SU-DHL-6 (cell line): Measurements from ENCODE around the gene HAAO.

Source experiments
- H2AFZ ChIP-seq: fragments of 200-600 bp; sonication (generic); 2 replicates; pipeline ENCODE4 v1.6.1; 2014; ENCODE audit warnings: low read depth, mild to moderate bottlenecking, moderate library complexity, mixed read lengths, antibody characterized with exemption, low read length; ENCODE audit not compliant: severe bottlenecking
- H3F3A ChIP-seq: fragments of 200-600 bp; shearing (Covaris generic); 2 replicates; pipeline ENCODE4 v1.6.0; 2016; ENCODE audit warnings: antibody characterized with exemption, mild to moderate bottlenecking; ENCODE audit not compliant: insufficient read depth
- H3K27ac ChIP-seq: fragments of 200-600 bp; sonication (generic); 2 replicates; pipeline ENCODE4 v1.5.1; 2016; ENCODE audit warnings: low read depth, mild to moderate bottlenecking, low read length, moderate library complexity, mixed read lengths
- H3K27me3 ChIP-seq: fragments of 200-600 bp; sonication (generic), shearing (Covaris generic); 2 replicates; pipeline ENCODE4 v1.6.0; 2014; ENCODE audit warnings: mild to moderate bottlenecking, low read length
- H3K36me3 ChIP-seq: fragments of 200-600 bp; sonication (generic); 2 replicates; pipeline ENCODE4 v1.6.1; 2014; ENCODE audit warnings: mild to moderate bottlenecking, low read length, mixed read lengths
- H3K4me2 ChIP-seq: fragments of 300-600, 200-600 bp; shearing (Covaris generic), sonication (generic); 2 replicates; pipeline ENCODE4 v1.6.0; 2014; ENCODE audit warnings: low read length, low read depth, mild to moderate bottlenecking; ENCODE audit not compliant: poor library complexity, severe bottlenecking
- H3K4me3 ChIP-seq: fragments of 200-600 bp; sonication (generic); 2 replicates; pipeline ENCODE4 v1.5.1; 2014; ENCODE audit warnings: antibody characterized with exemption, low read length, mild to moderate bottlenecking, mixed read lengths; ENCODE audit not compliant: insufficient read depth, poor library complexity, severe bottlenecking
- H3K79me2 ChIP-seq: fragments of 200-600 bp; sonication (generic); 2 replicates; pipeline ENCODE4 v1.6.1; 2014; ENCODE audit warnings: mild to moderate bottlenecking, low read length, moderate library complexity; ENCODE audit not compliant: insufficient read depth
- H3K9ac ChIP-seq: fragments of 200-600 bp; sonication (generic); 2 replicates; pipeline ENCODE4 v1.7.0; 2014; ENCODE audit warnings: mild to moderate bottlenecking, low read length
- H3K9me2 ChIP-seq: fragments of 200-600 bp; sonication (generic); replicated peaks from 2 replicates; pipeline ENCODE4 v1.6.1; 2014; ENCODE audit warnings: low read length; ENCODE audit not compliant: insufficient read depth
- H3K9me3 ChIP-seq: fragments of 200-600 bp; sonication (generic); 2 replicates; pipeline ENCODE4 v1.6.1; 2014; ENCODE audit warnings: low read length, mixed read lengths; ENCODE audit not compliant: insufficient read depth
- H4K20me1 ChIP-seq: fragments of 200-600 bp; sonication (generic); 2 replicates; pipeline ENCODE4 v1.6.1; 2014; ENCODE audit warnings: low read depth, mild to moderate bottlenecking, antibody characterized with exemption, low read length, moderate library complexity, mixed read lengths
- CTCF ChIP-seq: fragments of 200-600 bp; sonication (generic); IDR thresholded peaks from one replicate; pipeline ENCODE4 v1.5.1; 2017; ENCODE audit warnings: antibody characterized with exemption, mild to moderate bottlenecking, low read length, moderate library complexity; ENCODE audit not compliant: insufficient read depth, poor library complexity, severe bottlenecking
- EZH2phosphoT487 ChIP-seq: fragments of 200-600 bp; sonication (generic), shearing (Covaris generic); conservative IDR thresholded peaks from 2 replicates; pipeline ENCODE4 v1.6.1; 2018; ENCODE audit warnings: mild to moderate bottlenecking, antibody characterized with exemption, low read length, moderate library complexity, mixed read lengths

The HAAO gene

GRCh38 chr2:42800981-42801380, 8.6 kb upstream of the HAAO start:
- H4K20me1 ChIP-seq: no peaks in the 10 kb centered on the region
- H3K27me3 ChIP-seq: no peaks in the 10 kb centered on the region
- H3K9me3 ChIP-seq: no peaks in the 10 kb centered on the region
- H3K9me2 ChIP-seq: no peaks in the 10 kb centered on the region
- no peaks in the 10 kb centered on the region for H3F3A ChIP-seq
- H3K27ac ChIP-seq: no peak overlapping the region
- H3K4me2 ChIP-seq: no peak overlapping the region
- H3K36me3 ChIP-seq: no peaks in the 10 kb centered on the region
- H3K79me2 ChIP-seq: no peaks in the 10 kb centered on the region
- no peak overlapping the region for H3K4me3 ChIP-seq
- no peak overlapping the region for H2AFZ ChIP-seq
- TF ChIP-seq EZH2phosphoT487: no peak
- TF ChIP-seq CTCF: no peak
- no peak overlapping the region for H3K9ac ChIP-seq

- H3K9me2 ChIP-seq: no peaks in the 10 kb centered on the region
- no peak overlapping the region for H3K4me2 ChIP-seq
- no peak overlapping the region for H3K4me3 ChIP-seq
- H3K9me3 ChIP-seq: no peaks in the 10 kb centered on the region
- H3K36me3 ChIP-seq: no peaks in the 10 kb centered on the region
- no peaks in the 10 kb centered on the region for H3K79me2 ChIP-seq
- H4K20me1 ChIP-seq: no peaks in the 10 kb centered on the region
- no peaks in the 10 kb centered on the region for H3F3A ChIP-seq
- H3K27ac ChIP-seq: no peak overlapping the region
- H2AFZ ChIP-seq: no peak overlapping the region
- H3K9ac ChIP-seq: no peak overlapping the region
- no peak for TF ChIP-seq EZH2phosphoT487
- TF ChIP-seq CTCF: no peak
- no peaks in the 10 kb centered on the region for H3K27me3 ChIP-seq
Measured at GRCh38 chr2:42800461-42800962, 8.1 kb upstream of the HAAO start.

- H2AFZ ChIP-seq: no peak overlapping the region
- no peaks in the 10 kb centered on the region for H3K9me2 ChIP-seq
- no peaks in the 10 kb centered on the region for H3K36me3 ChIP-seq
- H3K79me2 ChIP-seq: no peaks in the 10 kb centered on the region
- no peak overlapping the region for H3K4me2 ChIP-seq
- H3K27ac ChIP-seq: no peak overlapping the region
- H3F3A ChIP-seq: no peaks in the 10 kb centered on the region
- TF ChIP-seq EZH2phosphoT487 (no peak), CTCF (no peak)
- no peak overlapping the region for H3K9ac ChIP-seq
- H4K20me1 ChIP-seq: no peaks in the 10 kb centered on the region
- no peaks in the 10 kb centered on the region for H3K27me3 ChIP-seq
- no peaks in the 10 kb centered on the region for H3K9me3 ChIP-seq
- H3K4me3 ChIP-seq: no peak overlapping the region
Measured at GRCh38 chr2:42799881-42800280, 7.5 kb upstream of the HAAO start.
